HEK293T (cell line): ENCODE data around the gene SCAF8.

Experiments used
- ARNT ChIP-seq: fragments of 450-650 bp; IDR thresholded peaks from 2 replicates; pipeline ENCODE4 v1.6.1; 2017; ENCODE audit warnings: mild to moderate bottlenecking
- CTBP1 ChIP-seq: fragments of 450-650 bp; IDR thresholded peaks from 2 replicates; pipeline ENCODE4 v1.6.1; 2016; ENCODE audit warnings: borderline replicate concordance
- FOXK2 ChIP-seq: fragments of 450-650 bp; IDR thresholded peaks from 2 replicates; pipeline ENCODE4 v1.6.1; 2016; ENCODE audit warnings: mild to moderate bottlenecking
- FOXM1 ChIP-seq: fragments of 450-650 bp; IDR thresholded peaks from 2 replicates; pipeline ENCODE4 v1.6.1; 2017; ENCODE audit warnings: mild to moderate bottlenecking, borderline replicate concordance
- HDGF ChIP-seq: fragments of 450-650 bp; IDR thresholded peaks from 2 replicates; pipeline ENCODE4 v1.6.1; 2017; ENCODE audit warnings: antibody characterized with exemption, borderline replicate concordance
- L3MBTL2 ChIP-seq: fragments of 450-650 bp; conservative IDR thresholded peaks from 2 replicates; pipeline ENCODE4 v1.6.1; 2016; ENCODE audit warnings: mild to moderate bottlenecking
- NFRKB ChIP-seq: fragments of 450-650 bp; IDR thresholded peaks from 2 replicates; pipeline ENCODE4 v1.6.1; 2016; ENCODE audit warnings: mild to moderate bottlenecking, moderate library complexity
- PKNOX1 ChIP-seq: fragments of 450-650 bp; IDR thresholded peaks from 2 replicates; pipeline ENCODE4 v1.6.1; 2016
- SP1 ChIP-seq: fragments of 450-650 bp; IDR thresholded peaks from 2 replicates; pipeline ENCODE4 v1.6.1; 2017
- SUZ12 ChIP-seq: fragments of 450-650 bp; IDR thresholded peaks from 2 replicates; pipeline ENCODE4 v1.6.1; 2016; ENCODE audit warnings: mild to moderate bottlenecking
- TARDBP ChIP-seq: fragments of 450-650 bp; IDR thresholded peaks from 2 replicates; pipeline ENCODE4 v1.6.1; 2016

GRCh38 chr6:154686162-154686561 lies 47.1 kb upstream of the SCAF8 start:
- TF ChIP-seq SUZ12 = no peak
- TF ChIP-seq FOXK2 = no peak
- TF ChIP-seq HDGF = no peak
- no peak for TF ChIP-seq TARDBP
- no peak for TF ChIP-seq PKNOX1
- TF ChIP-seq L3MBTL2 = no peak
- TF ChIP-seq ARNT = no peak
- TF ChIP-seq CTBP1 = no peak
- no peak for TF ChIP-seq SP1
- TF ChIP-seq FOXM1 = no peak
- no peak for TF ChIP-seq NFRKB
